GM12892 (cell line): Measurements from ENCODE around the gene MORC2.

Experiments used
- POLR2A ChIP-seq: IDR thresholded peaks from 2 replicates; pipeline ENCODE4 v1.6.1; 2011; ENCODE audit warnings: low read depth, low read length, control low read depth
- POLR2AphosphoS5 ChIP-seq: IDR thresholded peaks from 2 replicates; pipeline ENCODE4 v1.6.1; 2011; ENCODE audit warnings: low read depth, low read length, control low read depth
- TAF1 ChIP-seq: IDR thresholded peaks from 2 replicates; pipeline ENCODE4 v1.6.1; 2011; ENCODE audit warnings: low read depth, mild to moderate bottlenecking, control low read depth, low read length, borderline replicate concordance

- no peak for TF ChIP-seq POLR2A
- TF ChIP-seq POLR2AphosphoS5, result no peak
- TF ChIP-seq TAF1, result no peak
Measured at GRCh38 chr22:30964858-30965257, 3.7 kb downstream of the MORC2 start.
